ENCODE results near the gene CSNK1E.
A peak's percentile ranks its signal among the peaks of the same experiment; 100 is the strongest.
"Not testable (repeated sequence)": the region's sequence is repeated elsewhere in the genome, so short reads cannot be mapped to it uniquely, and the experiment has no call there.

Gene CSNK1E

DNA sequence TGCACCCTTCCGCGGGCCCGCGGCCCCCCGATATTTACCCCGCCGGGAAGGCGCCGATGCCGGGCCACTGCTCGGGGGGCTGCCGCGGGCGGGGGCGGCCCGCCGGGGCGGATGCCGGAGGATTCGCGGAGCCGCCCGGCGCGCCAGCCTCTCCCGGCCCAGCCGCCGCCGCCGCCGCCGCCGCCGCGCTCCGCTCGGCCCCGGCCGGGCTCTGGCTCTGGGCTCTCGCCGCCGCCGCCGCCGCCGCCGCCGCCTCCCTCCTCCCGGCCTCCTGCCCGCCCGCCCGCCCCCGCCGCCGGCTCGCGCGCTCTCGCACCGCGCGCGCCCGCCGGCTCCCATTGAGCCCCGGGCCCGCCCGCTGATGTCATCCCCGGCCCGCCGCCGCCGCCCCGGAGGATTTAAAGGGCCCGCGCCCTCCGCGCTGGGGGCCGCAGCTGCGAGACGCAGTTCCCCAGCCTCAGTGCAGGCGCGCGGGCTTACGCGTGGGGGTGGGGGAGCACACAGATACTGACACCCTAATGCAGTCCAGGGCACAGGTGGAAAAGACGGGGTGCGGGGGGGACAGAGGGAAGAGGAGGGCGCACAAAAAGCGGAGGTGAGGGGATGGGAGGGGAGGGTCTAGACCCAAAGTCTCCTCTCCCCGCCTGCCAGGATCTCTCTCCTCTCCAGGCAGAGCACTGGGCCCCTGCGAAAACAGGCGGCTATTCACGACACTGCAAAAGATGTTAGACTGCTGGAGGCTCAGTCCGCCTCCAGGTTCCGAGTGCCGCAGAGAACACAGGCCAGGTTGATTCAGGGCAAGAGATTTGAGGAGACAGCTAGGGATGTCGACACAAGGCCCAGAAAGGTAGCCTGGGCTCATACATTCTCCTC is at the start of gene CSNK1E:
Gene CSNK1E (minus strand): TSS at position 312 of the 873 bp plus-strand sequence. CDS start 3,276 bp downstream, outside the sequence.
- H3K27ac ChIP-seq = peak within 1 kb of the TSS; percentile 97 to 99
- H3K4me3 ChIP-seq = peak within 1 kb of the TSS; percentile 96
- TF ChIP-seq, protein P1, sequence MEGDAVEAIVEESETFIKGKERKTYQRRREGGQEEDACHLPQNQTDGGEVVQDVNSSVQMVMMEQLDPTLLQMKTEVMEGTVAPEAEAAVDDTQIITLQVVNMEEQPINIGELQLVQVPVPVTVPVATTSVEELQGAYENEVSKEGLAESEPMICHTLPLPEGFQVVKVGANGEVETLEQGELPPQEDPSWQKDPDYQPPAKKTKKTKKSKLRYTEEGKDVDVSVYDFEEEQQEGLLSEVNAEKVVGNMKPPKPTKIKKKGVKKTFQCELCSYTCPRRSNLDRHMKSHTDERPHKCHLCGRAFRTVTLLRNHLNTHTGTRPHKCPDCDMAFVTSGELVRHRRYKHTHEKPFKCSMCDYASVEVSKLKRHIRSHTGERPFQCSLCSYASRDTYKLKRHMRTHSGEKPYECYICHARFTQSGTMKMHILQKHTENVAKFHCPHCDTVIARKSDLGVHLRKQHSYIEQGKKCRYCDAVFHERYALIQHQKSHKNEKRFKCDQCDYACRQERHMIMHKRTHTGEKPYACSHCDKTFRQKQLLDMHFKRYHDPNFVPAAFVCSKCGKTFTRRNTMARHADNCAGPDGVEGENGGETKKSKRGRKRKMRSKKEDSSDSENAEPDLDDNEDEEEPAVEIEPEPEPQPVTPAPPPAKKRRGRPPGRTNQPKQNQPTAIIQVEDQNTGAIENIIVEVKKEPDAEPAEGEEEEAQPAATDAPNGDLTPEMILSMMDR (IDR thresholded peaks at IDR 0.05) = no peak
- no peak for DNase-seq (ENCODE audit: low spot score)

DNA sequence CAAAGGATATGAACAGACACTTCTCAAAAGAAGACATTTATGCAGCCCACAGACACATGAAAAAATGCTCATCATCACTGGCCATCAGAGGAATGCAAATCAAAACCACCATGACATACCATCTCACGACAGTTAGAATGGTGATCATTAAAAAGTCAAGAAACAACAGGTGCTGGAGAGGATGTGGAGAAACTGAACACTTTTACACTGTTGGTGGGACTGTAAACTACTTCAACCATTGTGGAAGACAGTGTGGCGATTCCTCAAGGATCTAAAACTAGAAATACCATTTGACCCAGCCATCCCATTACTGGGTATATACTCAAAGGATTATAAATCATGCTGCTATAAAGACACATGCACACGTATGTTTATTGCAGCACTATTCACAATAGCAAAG is 48.6 kb upstream of the CSNK1E start:
- not testable (repeated sequence) for H3K27ac ChIP-seq; H3K4me3 ChIP-seq; DNase-seq (ENCODE audit: low spot score)

DNA sequence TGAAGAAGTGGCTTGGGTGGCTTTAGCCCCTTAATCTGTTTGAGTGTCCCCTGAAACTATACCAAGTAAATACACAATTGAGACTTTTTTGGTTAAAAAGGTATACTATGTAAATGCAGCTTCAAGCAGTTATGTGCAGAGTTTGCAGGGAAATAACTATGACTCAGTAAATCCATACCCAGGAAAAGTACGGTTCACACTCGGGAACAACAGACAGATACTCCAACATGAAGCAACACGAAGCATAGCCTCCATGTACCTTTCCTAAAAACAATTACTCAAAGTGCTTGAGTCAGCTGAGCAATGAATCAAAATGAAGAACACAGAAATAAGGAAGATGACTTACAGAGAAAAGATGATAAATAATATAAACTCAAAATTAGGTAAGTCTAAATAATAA is 47.9 kb upstream of the CSNK1E start:
- not testable (repeated sequence) for H3K27ac ChIP-seq; H3K4me3 ChIP-seq; DNase-seq (ENCODE audit: low spot score)

DNA sequence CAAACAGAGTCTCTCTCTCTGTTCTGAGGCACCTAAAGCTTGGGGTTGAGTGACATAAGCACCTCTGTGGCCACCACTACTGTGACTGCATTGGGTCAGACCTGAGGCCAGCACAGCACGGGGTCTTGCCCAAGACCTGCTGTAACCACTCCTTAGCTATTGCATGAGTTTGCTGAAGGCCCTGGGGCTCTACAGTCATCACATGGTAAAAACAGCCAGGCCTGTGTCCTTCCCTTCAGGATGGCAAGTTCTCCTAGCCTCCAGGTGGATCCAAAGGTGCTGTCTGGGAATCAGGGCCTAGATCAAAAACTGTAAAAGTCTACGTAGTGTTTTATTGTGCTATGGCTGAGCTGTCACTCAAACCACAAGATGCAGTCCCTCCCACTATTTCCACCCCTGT is 43.3 kb upstream of the CSNK1E start:
- DNase-seq (ENCODE audit: low spot score); H3K4me3 ChIP-seq; H3K27ac ChIP-seq: not testable (repeated sequence)

DNA sequence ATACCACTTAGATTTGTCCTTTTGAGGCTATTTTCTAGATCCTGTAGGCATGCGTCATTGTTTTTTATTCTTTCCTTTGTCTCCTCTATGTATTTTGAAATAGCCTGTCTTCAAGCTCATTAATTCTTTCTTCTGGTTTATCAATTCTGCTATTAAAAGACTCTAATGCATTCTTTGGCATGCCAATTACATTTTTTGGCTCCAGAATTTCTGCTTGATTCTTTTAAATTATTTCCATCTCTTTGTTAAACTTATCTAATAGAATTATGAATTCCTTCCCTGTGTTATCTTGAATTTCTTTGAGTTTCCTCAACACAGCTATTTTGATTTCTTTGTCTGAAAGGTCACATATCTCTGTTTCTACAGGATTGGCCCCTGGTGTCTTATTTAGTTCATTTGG is 42.6 kb upstream of the CSNK1E start:
- not testable (repeated sequence) for H3K4me3 ChIP-seq; DNase-seq (ENCODE audit: low spot score); H3K27ac ChIP-seq

DNA sequence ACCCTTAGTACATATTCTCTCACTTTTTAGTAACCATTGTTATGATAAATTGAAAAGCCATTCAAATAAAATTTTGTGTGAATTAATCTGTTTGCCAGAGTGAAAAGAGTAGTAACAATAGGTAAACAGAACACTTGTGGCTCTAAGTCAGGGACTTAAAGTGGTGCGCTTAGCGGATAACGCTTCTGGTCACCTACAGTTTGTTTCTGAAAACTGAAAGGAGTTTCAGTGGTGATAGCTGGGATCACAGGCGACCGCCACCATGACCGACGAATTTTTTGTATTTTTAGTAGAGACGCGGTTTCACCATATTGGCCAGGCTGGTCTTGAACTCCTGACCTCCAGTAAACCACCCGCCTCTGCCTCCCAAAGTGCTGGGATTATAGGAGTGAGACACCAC is 40.7 kb upstream of the CSNK1E start:
- not testable (repeated sequence) for H3K27ac ChIP-seq; H3K4me3 ChIP-seq; DNase-seq (ENCODE audit: low spot score)

DNA sequence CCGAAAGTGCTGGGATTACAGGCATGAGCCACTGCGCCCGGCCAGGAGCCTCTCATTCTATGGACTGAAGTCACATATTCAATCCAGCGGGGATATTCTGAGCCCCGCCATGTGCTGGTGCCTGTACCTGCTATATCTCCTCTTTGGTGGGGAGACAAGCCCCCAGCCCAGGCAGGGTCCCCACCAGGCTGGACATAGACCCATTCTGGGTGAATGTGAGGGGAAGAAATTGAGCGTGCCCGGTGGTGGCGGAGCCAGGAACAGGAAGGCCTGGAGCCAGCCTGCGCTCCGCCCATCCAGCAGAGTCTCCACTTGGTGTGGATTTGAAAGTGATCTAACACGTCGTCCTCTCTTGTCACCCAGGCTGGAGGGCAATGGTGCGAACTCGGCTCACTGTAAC is 38.0 kb upstream of the CSNK1E start:
- H3K27ac ChIP-seq = no peak overlapping the region
- TF ChIP-seq, protein P1 (IDR thresholded peaks at IDR 0.05) = no peak
- no peak for DNase-seq (ENCODE audit: low spot score)
- H3K4me3 ChIP-seq = no peak overlapping the region

DNA sequence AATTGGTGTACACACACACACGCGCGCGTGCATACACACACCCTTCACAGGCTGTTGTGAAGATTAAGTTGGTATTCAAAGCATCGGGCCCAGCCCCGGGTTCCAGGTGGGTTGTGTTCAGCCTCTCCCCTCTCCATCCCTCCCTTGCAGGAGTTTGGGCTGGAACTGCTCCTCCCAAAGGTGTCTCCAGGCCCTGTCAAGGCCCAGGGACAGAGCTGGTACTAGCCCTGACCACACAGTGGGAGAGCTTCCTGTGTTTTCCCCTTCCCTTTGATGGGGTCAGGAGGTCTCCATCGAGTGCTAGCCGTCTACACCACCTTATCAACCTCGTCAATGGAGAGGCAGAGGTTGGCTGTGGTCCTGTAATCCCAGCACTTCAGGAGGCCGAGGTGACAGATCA is 36.5 kb upstream of the CSNK1E start:
- no peak overlapping the region for H3K27ac ChIP-seq
- no peak overlapping the region for H3K4me3 ChIP-seq
- no peak for DNase-seq (ENCODE audit: low spot score)
- TF ChIP-seq, protein P1 (IDR thresholded peaks at IDR 0.05) = no peak

DNA sequence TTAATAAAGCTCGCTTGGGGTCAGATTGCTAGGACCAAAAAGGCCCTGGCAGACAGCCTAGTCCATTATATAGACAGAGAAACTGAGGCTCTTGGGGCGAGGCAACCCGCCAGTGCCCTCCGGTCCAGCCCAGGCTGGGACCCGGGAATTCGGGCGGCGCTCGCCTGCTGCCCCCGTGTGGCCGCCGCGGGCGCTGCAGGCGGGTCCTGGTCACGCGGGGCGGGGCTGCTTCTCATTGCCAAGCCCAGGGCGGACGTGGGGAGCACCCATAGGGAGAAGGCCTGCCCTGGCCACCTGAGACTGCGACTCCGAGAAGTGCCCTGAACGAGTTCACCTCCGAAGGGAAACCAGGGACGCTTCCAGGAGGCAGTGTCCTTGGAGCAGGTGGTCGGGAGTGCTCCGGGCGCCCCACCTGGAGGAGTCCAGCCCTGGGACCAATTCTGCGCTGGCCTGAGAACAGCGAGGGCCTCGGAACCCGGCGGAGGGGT is 36.0 kb upstream of the CSNK1E start:
- Histone ChIP-seq H3K27ac (no peak overlapping the region), H3K4me3 (no peak overlapping the region)
- TF ChIP-seq, protein P1 (IDR thresholded peaks at IDR 0.05) = peak; percentile 97
- no peak for DNase-seq (ENCODE audit: low spot score)

DNA sequence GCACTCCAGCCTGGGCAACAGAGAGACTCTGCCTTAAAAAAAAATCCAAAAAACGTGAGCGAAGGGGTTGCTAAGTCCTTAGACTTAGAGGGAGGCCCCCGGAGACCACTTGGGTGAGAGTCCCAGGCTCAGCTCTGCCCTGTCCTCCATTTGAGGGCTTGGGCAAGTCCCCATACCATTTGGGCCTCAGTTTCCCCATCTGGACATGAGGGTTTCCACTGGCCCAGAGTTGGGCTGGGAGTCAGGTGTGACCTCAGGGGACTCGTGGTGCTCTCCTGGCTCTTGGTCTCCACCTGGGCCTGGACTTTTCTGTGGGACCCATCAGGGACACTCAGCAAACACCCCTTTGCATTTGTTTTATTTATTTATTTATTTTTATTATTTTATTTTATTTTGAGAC is 35.2 kb upstream of the CSNK1E start:
- TF ChIP-seq, protein P1 (IDR thresholded peaks at IDR 0.05) = no peak
- DNase-seq (ENCODE audit: low spot score) = no peak
- Histone ChIP-seq H3K27ac (no peak overlapping the region), H3K4me3 (no peak overlapping the region)
